ENCODE data around the gene IL16. TPM values are rescaled to one million over a fixed set of nuclear protein-coding genes. Genes with fewer than 3 reads are reported as not detected.
A peak's percentile ranks its signal among the peaks of the same experiment; 100 is the strongest.

Gene IL16
- total and polyA plus RNA-seq, 9 of the 15 experiments (the other 6 are each of a cell fraction or from before 2014, with no cell fraction given): 1.4 to 18.8 (median 10.6) TPM

- 0 out of 2 replicates have a peak, but pooled peaks have one; percentile 5 for TF ChIP-seq SMC3 (conservative IDR thresholded peaks at IDR 0.05; ENCODE audit: insufficient read depth, low read depth, low read length)
- TF ChIP-seq HMBOX1 (IDR thresholded peaks at IDR 0.05): 0 out of 2 replicates have a peak, but pooled peaks have one; percentile 34
- peak in 1 of 2 experiments; percentile 39; a peak in 1 of 4 replicates for TF ChIP-seq RAD21 (CRISPR knock-in tag; conservative IDR thresholded peaks at IDR 0.05 in 1 of 2, IDR thresholded peaks at IDR 0.05 in 1 of 2)
- TF ChIP-seq TCF3 (CRISPR knock-in tag; IDR thresholded peaks at IDR 0.05): peak; percentile 26; the same call in 1 of the 2 replicates
These were observed 45.3 kb upstream of the IL16 start (continued) for GRCh38 chr15:81151389-81151788.

DNA sequence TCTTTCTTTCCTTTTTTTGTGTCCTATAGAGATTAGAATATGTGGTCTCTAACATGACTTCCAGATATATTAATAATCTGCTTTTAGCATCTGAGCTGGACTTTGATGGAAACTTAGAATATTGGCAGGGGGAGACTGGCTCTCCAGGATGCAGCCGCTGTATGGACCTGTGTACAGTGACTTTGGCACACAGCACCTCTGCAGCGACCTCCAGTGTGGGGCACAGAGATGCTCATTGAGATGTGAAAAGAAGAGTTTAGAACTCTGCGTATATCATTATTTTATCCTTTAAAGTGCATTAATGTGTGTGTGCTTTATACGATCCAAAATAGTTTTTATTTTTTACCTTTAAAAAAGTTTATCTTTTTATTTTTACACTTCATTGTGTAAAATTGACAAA, 44.3 kb upstream of the IL16 start:
- POLR2A ChIA-PET: no interaction called here
- H3K9me1 ChIP-seq (ENCODE audit: control insufficient read depth, insufficient read depth, low read length): no peaks in the 10 kb centered on the region
- in situ Hi-C loops (cut with MboI) (no loop called here), intact Hi-C loops (cut with micrococcal nuclease) (loop anchor here (5.0 kb wide), 1 partner anchor 155 kb away; no protein-coding TSS in a partner anchor)
- no peak overlapping the region for H3K4me3 ChIP-seq
- H4K20me1 ChIP-seq (replicated peaks; ENCODE audit: control insufficient read depth, insufficient read depth, low read length): no peaks in the 10 kb centered on the region
- DNase-seq (ENCODE audit: extremely low read depth in 1 of 4, low spot score in 3 of 4) (no peak), ATAC-seq (no peak), FAIRE-seq (no peak)
- no peak overlapping the region for H3K27ac ChIP-seq (ENCODE audit: extremely low read depth, low read depth, low read length)
- H3K4me1 ChIP-seq (replicated peaks in 1 of 2; ENCODE audit: control insufficient read depth in 2 of 2, insufficient read depth in 2 of 2, low read length in 2 of 2): no peaks in the 10 kb centered on the region; a peak in 2 of 5 replicates
- TF ChIP-seq CTCF (IDR thresholded peaks at IDR 0.05 in 2 of 3, conservative IDR thresholded peaks at IDR 0.05 in 1 of 3; ENCODE audit: insufficient read depth in 2 of 3, low read depth in 1 of 3, low read length in 3 of 3): 0 out of 6 replicates have a peak, but pooled peaks of 1 of the 3 experiments have one; percentile 4
- TF ChIP-seq SAFB2 (IDR thresholded peaks at IDR 0.05; ENCODE audit: borderline replicate concordance, low read depth, low read length, severe bottlenecking): no peak
- TF ChIP-seq, protein P1, sequence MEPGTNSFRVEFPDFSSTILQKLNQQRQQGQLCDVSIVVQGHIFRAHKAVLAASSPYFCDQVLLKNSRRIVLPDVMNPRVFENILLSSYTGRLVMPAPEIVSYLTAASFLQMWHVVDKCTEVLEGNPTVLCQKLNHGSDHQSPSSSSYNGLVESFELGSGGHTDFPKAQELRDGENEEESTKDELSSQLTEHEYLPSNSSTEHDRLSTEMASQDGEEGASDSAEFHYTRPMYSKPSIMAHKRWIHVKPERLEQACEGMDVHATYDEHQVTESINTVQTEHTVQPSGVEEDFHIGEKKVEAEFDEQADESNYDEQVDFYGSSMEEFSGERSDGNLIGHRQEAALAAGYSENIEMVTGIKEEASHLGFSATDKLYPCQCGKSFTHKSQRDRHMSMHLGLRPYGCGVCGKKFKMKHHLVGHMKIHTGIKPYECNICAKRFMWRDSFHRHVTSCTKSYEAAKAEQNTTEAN (CRISPR knock-in tag; IDR thresholded peaks at IDR 0.05): no peak
- TF ChIP-seq, protein P2, sequence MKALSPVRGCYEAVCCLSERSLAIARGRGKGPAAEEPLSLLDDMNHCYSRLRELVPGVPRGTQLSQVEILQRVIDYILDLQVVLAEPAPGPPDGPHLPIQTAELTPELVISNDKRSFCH (CRISPR knock-in tag; IDR thresholded peaks at IDR 0.05): no peak
- TF ChIP-seq, protein P2 (tag; IDR thresholded peaks at IDR 0.05): no peak
- CTCF ChIA-PET (ENCODE audit: low intra/inter-chr PET ratio): no interaction called here
- no peaks in the 10 kb centered on the region for H3K79me2 ChIP-seq (ENCODE audit: control insufficient read depth, insufficient read depth, low read length)
- no peaks in the 10 kb centered on the region for H3K9me3 ChIP-seq (replicated peaks; ENCODE audit: control insufficient read depth, insufficient read depth, low read depth, low read length)
- no peak overlapping the region for H3K9ac ChIP-seq (ENCODE audit: insufficient read depth in 1 of 2, low read depth in 2 of 2, low read length in 2 of 2)
- H2AFZ ChIP-seq (ENCODE audit: low read depth, low read length): no peak overlapping the region
- no TSS peak for BruUV-seq (replicated peaks)
- H3K27me3 ChIP-seq (ENCODE audit: control insufficient read depth in 2 of 2, insufficient read depth in 2 of 2, low read length in 2 of 2): no peaks in the 10 kb centered on the region
- WGBS (ENCODE audit: insufficient coverage, low coverage, missing lambda C conversion rate): 84% methylated on average over 4 of the region's 4 CpGs
- no peak overlapping the region for H3K4me2 ChIP-seq (ENCODE audit: insufficient read depth, low read length)
- peaks cover 25% of the 10 kb centered on the region; the same call in 1 of the 3 replicates for H3K36me3 ChIP-seq (ENCODE audit: control insufficient read depth, insufficient read depth, low read length)
